NK-92 (cell line): ENCODE results near the gene NEUROG1.

Experiments used
- DNase-seq: peaks from one replicate; lab custom pipeline; 2025; ENCODE audit not compliant: unreplicated experiment; lab: John Stamatoyannopoulos, UW

Gene NEUROG1

DNA sequence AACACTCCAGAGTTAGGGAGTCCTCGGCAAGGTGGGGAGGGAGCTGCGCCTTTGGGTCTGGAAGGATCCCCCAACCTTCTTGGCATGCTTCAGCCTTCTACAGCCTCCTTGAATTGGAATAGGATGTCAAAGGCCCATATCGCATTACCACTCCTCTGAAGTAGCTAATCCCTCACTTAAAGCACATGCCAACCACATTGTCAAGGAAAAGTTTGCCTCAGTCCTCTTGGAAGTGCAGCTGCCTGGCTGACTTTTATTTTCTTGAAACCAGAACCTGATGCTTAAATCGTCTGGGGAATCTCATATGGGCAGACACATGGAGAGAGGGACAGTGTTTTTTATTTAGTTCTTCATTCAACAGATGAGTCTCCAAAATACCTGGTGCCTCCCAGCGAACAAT, 28.6 kb upstream of the NEUROG1 start:
- DNase-seq = no peak

DNA sequence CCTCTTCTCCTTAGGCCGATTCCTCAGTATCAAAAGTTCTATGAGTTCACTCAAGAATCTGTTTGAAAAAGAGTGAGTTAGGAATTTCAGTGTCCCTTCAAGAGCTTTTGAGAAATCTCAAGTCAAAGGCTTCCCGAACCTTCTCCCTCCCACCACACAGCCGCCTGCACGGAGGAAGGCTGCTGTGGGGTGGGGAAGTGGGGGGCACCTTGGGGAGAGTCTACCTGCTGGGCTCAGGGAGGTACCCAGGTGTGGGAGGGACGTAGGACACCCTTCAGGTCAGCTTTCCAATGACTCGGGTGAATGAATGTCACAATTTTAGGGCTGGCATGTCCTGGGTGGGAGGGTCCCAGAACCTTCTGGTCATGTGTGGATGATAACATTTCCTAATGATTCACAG, 25.5 kb upstream of the NEUROG1 start:
- DNase-seq = no peak

DNA sequence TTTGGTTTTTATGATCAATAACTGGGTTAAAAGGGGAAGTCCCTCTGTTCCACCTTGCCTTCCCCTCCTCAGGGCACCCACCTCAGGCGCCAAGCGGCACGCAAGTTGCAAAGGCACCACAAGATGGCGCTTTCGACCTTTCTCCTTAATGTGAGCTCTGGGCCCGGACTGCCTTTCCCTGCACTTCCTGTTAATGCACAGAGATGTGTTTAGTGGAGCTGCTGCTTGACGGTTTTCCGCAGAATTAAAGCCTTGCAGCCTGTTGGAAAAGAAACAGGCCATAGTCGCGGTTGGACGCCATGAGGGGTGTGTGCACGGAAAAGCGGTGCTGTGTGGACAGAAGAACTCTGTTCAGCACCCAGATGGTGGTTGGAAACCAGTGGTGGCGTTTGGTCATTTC, 25.1 kb upstream of the NEUROG1 start:
- DNase-seq = no peak

DNA sequence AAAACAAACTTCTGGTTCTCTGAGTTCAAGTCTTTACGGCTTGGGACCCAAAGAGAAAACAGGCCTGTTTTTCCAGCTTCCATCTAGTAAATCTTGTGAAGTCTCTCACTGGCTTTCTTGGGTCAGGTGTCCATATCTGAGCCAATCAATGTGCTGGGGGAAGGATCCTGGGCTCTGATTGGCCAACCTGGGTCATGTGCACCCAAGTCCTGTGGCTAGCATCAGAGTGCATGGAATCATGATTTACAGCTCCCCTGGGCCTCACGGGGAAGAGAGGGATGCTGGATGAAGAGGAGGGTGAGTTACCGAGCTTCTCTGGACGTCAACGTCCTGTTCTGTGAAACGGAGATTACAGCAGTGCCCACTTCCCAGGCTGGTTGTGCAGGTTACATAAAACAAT, 23.6 kb upstream of the NEUROG1 start:
- no peak for DNase-seq

DNA sequence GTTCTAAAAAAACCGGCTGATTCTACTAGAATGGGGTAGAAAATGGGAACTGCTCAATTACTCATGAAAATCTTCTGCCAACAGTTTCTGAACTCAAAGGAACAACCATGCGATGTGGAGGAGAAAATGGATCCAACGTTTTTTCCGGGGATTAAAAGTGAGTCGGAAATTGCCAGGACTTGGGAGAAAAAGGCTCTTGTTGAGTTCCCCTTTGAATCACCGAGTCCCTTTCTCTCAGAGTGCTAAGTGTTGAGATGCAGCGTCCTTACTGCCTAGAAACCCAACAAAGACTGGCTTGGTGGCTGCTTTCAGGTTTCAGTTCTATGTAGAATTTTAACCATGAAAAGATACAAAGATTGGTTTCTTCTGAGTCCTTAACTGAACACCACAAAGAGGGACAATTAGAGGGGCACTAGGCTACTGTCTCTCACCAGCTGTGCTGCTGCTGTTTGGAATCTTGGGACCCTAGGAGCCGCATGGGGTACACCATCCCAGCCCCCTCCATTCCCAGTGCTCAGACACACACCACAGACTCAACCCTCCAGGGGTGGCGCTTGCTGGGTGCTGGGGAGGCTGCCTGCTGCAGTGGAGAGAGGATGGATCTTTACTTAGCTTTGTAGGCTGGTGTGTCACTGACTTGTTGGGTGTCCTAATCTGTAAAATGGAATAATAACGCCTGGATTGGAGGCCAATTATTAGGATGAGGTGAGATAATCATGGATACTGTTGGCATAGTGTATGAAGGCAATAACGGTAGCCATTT, 21.5 kb upstream of the NEUROG1 start:
- no peak for DNase-seq

DNA sequence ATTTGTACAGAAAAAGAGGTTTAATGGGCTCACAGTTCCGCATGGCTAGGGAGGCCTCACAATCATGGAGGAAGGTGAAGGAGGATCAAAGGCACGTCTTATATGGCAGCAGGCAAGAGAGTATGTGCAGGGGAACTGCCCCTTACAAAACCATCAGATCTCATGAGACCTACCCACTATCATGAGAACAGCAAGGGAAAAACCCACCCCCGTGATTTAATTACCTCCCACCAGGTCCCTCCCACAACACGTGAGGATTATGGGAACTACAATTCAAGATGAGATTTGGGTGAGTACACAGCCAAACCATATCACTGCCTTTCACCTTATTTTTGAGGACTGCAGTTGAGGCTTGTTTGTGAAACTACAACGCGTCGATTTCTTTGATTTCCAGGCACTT, 20.9 kb upstream of the NEUROG1 start:
- no peak for DNase-seq

DNA sequence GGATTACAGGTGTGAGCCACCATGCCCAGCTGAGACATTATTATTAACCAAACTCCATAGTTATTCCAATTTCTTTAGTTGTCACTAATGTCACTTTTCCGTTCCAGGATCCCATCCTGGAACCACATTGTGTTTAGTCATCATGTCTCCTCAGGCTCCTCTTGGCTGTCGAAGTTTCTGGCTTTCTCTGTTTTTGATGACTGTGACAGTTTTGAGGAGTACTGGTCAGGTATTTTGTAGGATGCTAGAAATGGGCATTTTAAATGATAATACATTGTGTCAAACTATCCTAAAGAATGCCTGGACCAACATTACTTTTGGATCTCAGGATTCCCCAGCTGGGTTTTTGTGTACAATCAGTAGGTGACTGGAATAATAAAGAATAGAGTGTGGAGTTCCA, 19.8 kb upstream of the NEUROG1 start:
- no peak for DNase-seq

DNA sequence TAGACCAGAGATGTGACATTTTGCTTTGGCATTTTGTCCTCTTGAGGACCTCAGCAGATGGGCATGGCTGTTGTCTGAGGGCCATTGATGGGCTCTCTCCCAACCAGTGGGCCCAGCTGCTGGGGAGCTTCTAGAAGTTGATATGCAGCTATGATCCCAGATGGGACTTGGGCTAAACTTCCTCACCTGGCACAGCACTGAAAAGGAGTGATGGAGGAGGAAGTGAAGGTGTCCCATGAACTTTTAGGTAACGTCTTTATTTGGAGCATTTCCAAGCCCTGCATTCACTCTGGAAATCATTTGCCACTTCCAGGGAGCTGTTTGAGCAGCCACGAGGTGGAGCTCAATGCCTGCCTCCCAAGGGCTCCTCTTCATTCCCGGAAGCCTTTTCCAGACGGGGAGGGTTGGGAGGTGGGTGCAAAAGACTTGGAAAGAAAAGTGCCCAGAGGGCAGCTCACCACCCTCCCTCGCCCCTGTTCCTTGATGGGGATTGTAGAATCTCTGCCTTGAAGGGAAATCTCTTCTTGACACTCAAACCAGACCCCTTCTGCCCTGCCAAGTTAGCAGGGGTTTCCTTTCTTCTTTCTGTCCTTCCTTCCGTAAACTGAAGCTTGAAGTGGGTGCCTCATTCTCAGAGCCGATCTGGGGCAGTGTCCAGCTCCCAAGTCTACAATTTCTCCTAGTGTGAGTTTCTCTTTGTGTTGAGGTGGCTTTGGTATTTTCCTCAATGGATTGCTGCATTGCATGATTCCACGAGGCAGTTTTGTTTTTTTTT, 18.1 kb upstream of the NEUROG1 start:
- DNase-seq = no peak

DNA sequence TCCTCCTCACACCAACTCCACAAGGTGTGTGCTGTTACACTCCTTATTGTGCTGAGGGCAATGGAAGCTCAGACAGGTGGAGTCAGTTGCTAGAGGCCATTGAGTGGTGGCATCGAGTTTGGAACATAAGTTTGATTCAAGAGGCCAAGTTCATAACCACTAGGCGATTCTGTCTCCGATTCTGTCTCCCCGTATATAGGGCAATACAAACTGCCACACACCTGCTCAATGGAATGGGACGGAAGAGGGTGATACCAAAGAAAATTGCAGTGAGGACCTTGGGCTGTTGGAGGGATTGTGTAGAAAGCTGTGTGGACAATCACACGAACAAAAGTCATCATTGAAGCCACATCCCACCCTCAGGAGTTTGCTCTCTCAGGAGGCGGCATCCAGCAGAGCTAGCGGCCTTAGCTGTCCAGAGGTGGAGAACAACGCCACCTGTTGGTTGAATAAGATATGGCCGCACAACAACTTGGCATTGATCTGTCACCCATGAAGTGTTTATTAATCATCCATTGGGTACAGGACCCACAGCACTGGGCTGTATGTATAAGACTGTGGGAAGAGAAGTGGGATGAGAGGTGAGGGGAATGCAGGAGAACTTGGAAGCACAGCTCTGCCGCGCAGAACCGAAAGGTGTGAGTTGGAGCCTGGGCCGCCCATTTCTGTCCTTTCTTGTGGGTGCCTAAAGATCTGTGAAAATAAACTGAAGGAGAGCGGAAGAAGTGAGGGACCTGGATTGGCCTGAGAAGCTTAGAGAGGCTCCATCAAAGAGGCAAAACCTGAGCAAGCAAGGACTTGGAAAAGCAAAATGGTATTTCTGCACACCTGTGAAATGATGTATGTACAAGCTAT, 16.1 kb upstream of the NEUROG1 start:
- no peak for DNase-seq

DNA sequence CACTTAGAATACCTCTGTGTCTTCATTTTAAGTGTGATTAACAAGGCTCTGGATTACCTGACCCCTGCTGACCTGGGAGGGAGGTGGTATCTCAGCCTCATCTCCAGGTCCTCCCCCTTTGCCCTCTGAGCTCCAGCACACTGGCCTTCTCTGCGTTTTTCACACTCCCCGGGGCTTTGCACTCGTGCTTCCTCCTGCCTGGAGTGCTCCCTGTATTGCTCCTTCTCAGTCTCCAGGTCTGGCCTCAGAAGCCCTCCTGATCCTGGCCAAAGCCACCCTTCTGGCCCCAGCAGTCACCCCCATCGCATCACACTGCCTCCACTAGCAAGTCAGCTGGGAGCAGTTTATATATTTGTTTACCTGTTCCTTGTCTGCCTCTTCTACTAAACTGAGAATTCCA, 13.6 kb upstream of the NEUROG1 start:
- no peak for DNase-seq

DNA sequence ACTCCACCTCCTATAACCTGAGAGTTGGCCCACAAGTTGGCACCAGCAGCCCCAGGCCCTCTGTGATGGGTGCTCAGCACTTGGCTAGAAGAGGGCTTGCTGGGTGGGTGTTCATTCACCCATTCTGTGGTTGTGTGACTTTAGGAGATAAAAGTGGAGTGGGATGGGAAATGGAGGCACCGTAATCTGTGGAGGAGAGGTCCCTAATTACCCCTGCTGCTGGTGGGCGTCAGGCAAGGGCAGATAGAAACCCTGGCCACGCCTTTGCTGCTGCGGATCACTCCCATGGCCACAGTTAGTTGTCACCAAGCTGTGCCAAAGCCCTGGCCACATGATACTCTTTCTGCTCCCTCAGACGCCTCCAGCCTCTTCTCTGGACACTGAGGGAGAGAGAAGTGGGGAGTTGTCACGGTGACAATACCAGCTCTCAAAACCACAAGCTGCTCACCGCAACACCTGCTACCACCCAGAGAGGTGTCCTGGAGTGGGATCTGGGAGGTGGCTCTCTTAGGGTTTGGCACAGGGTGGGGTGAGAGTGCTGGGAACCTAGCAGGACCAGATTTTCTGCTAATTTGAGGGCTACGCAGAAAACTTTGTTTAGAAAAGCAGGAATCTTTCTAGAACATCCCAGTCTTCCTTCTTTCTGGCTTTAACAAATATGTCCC, 12.0 kb upstream of the NEUROG1 start:
- no peak for DNase-seq

DNA sequence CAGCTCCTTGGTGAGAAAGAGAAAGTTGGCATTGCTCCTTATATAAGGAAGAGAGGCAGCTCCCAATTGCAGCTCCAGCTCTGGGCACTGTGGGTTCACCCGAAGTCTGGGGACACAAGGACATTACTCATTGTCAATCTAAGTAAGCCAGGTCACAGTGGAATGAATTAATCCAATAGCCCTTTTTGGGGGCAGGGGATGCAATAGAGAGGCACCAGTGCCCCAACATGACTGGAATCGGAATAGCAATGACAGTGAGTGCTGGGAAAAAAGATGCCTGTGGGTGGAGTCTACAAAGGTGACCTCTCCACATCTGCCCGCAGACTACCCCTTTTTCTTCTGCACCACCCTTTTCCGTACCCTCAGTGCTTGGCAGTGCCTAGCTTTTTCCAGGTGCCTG, 11.1 kb upstream of the NEUROG1 start:
- no peak for DNase-seq

DNA sequence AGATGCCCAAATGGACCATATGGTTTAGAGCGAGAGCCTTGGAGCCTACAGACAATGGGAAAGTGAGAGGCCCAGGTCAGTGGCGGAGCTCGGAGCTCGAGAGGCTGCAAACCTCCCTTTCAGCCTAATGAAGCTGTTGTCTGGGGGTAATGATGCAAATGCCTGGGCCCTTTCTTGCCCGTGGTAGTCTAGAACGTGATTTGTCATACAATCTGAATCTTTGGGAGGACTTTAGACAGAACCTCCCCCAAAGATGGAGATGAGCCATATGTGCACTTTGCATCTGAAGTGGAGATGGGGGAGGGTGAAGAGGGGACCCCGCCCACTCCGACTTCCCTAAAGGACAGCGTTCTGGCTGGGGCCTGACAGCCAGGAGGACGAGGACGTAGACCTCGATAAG, 10.3 kb upstream of the NEUROG1 start:
- DNase-seq = no peak

DNA sequence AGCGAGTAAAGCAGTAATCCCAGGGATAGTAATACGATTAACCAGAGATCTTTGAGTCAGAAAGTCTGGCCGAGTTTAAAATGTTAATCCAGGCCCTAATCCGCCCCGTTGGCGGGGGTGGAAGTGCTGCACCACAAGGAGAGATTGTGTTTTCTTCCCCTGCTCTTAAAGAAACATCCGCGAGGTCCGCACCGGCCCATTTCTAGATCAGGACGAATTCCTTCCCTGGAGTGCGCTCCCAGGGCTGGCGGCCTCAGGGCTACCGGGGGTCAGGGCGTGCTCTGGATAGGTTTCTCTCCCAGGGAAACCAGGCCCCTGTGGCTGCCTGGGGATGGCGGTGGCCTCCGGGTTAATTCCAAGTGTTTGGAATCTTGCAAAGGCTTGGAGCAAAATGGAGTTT, 9.3 kb upstream of the NEUROG1 start:
- DNase-seq = no peak

DNA sequence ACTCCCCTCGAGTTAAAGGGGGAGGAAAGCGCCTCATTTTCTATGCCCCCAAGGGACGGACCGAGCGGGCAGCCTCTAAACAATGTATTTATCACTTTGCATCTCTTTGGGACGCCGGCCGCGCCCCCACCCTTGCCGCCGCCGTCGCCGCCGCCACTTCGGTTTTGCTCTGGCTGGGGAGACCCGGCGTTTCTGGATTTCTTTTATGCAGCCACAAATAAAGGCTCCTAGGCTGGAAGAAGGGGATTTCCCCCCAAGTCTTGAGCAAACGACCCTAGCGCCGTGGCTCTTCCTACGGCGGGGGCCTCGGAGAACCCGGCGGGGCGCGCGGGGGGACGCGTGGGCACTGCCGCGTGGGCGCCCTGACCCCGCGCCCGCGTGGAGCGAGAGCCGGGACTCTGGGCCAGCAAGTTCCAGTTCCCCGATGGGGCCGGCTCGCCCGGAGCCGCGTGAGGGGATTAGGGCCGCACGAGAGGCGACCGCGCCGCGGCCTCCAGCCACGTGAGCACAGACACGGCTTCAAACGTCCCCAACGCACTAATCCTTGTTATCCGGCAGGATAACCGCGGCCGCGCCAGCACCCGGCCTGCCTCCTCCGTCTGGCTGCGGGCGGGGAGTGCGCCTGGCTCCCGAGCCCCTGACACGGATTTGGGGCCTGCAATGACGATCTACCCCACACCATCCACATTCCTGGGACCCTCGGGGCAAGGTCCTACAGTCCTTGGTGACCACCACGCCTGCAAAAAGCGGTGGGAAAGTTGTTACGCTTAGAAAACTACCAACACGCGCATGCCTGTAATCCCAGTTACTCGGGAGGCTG, 7.9 kb upstream of the NEUROG1 start:
- no peak for DNase-seq

DNA sequence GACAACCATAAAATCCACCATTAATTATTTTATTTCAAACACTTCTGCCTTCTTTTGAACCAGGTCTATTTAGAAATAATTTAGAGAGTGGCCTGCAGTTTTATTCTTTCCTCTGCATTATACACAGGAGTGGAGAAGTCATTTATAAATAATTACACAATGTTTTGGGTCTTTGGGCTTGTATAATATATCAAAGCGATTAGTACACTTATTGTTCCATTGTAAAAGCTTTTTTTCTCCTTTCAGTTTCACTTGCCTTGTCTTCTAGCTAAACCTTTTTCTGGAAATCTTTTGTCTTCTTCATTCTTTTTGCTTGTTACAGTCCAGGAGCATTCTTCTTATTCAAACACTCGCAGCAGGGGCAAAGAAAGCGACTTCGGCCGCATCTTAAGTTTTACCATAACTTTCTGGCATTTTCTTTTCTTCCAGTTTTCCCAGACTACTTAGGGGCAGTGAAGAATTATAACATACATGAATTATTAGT, 7.3 kb upstream of the NEUROG1 start:
- DNase-seq = no peak

DNA sequence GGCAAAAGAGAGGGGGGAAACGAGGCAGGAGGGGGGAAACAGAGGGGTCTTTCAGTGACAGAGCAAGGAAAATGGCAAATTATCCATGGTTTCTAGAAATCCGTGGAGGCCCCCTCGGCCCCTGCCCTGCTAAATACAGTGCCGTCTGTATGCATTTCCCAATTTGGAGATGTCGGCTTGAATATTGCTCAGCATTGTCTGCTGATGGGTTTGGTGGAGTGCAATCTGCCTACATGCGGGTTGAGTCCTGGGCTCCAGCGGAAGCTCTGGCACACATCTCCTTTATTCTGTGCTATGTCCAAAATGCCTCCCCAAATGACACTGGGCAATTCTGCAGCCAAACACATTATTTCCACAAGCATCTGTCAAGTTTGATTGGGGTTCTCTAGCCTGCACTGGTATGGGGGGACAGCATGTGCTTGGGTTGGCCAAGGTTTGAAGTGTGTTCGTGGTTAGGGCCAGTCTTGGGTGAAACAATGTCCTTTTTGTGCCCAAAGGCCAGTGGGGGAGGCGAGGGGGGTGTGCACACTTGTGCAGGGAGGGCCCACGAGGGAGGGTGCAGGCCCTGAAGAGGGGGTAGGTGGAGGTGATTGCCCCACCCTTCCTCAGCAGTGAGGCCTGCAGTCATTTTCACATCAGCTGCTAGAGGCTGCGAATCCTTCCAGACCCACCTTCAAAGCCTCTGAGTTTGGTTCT, 6.2 kb upstream of the NEUROG1 start:
- no peak for DNase-seq

DNA sequence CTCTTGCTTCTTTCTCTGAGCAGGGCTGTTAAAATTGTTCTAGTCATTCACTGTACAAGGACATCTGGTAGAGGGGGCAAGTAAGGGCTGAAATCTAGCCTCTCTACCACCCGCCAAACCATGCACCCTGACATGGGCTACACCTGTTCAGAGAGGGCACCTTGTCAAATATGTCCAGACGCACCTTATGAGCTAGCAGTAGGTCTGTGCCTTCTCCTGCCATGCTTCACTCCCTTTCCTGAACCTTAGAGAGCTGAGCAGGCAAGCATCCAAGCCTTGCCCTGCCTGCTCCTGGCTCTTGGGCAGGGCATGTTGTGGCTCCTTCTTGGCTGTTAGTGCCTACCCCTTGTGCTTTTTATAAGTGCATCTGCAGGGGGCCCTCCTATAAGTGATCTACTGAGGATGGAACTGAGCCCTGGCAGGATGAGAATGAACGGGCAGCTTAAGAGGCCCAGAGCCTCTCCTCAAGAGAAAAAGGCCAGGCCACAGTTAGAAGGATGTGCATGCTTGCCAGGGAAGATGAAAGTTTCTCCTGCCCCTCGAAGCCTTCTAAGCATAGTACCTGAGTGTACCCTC, 3.8 kb upstream of the NEUROG1 start:
- no peak for DNase-seq

DNA sequence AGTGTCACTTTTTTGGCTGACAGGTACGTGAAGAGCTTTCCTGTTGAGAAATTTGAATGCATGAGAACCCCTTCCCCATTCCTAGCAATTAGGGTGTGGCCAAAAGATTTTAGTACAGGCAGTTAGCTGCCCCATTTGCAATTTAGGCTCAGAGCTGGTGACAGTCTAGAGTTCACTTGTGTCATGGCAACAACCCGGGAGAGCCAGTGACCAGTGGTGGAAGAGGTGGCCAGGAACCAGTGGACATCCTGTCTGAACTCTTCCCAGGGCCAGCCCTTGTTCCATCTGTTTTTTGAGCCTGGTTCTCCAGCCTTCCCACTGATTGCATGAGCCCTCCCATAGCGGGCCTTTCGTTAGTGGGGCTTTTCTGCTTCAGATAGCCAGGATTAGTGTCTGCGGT, 2.5 kb upstream of the NEUROG1 start:
- no peak for DNase-seq
